K562 (cell line): ENCODE results near the gene NUB1. TPM values are rescaled to one million over a fixed set of nuclear protein-coding genes. Genes with fewer than 3 reads are reported as not detected.
A peak's percentile ranks its signal among the peaks of the same experiment; 100 is the strongest.

ENCODE experiments used
- ATAC-seq: fragments of 200-7000 bp; cut with Tn5 transposase; 3 replicates; pipeline ENCODE4 v1.9.1; 2020; ENCODE audit warnings: moderate library complexity
- BruUV-seq: library from RNA; stranded (reverse); fragments of 400-500 nt; replicated peaks from 2 replicates; lab custom pipeline; 2021; lab: Mats Ljungman, UMichigan
- CTCF ChIA-PET: fragments of 300-600 bp; formaldehyde crosslinking; extraction: SDS; loops from one replicate; lab custom pipeline; 2021; ENCODE audit warnings: low intra/inter-chr PET ratio; lab: Yijun Ruan, JAX
- POLR2A ChIA-PET: fragments of 300-600, 350-650 bp; sonication (Branson Sonifier 250); formaldehyde crosslinking; extraction: SDS; loops from one replicate; lab custom pipeline; 2021; ENCODE audit warnings: antibody characterized with exemption, inconsistent platforms; lab: Yijun Ruan, JAX
- DNase-seq, 4 experiments: peaks; one replicate each; pipeline versions ENCODE4 v3.0.0 to v3.0.0-alpha.2; 2011 to 2018; ENCODE audit warnings: low spot score in 3 of 4, mixed read lengths in 3 of 4; ENCODE audit errors: extremely low read depth in 1 of 4
- FAIRE-seq: peaks from 2 replicates; lab custom pipeline; 2011; peaks lifted over from hg19 to GRCh38; lab: Jason Lieb, UNC
- H2AFZ ChIP-seq: 2 replicates; pipeline ENCODE4 v1.6.0; 2011; ENCODE audit warnings: low read depth, low read length, control low read depth, inconsistent platforms
- H3K27ac ChIP-seq: fragments of 200-600 bp; 3 replicates; pipeline ENCODE4 v1.8.0; 2011; ENCODE audit warnings: low read depth, mild to moderate bottlenecking, control low read depth, inconsistent platforms, low read length, moderate library complexity, mixed read lengths; ENCODE audit errors: extremely low read depth
- H3K27me3 ChIP-seq, 2 experiments: fragments of 300-600 bp in 1 of 2; 2 replicates in 1 of 2; 3 replicates in 1 of 2; pipeline versions ENCODE4 v1.6.0 to v1.8.0; 2011; ENCODE audit warnings: inconsistent platforms in 2 of 2, low read length in 2 of 2, mild to moderate bottlenecking in 1 of 2, mixed read lengths in 1 of 2, moderate library complexity in 1 of 2; ENCODE audit not compliant: control insufficient read depth in 2 of 2, insufficient read depth in 2 of 2
- H3K36me3 ChIP-seq: fragments of 300-600 bp; 3 replicates; pipeline ENCODE4 v1.8.0; 2011; ENCODE audit warnings: mild to moderate bottlenecking, low read length, inconsistent platforms; ENCODE audit not compliant: control insufficient read depth, insufficient read depth
- H3K4me1 ChIP-seq, 2 experiments: fragments of 200-600 bp in 1 of 2; replicated peaks in 1 of 2; 2 replicates in 1 of 2; 3 replicates in 1 of 2; pipeline versions ENCODE4 v1.5.1 to v1.8.0; 2011; ENCODE audit warnings: inconsistent platforms in 2 of 2, low read length in 2 of 2, mild to moderate bottlenecking in 1 of 2, mixed read lengths in 1 of 2, moderate library complexity in 1 of 2; ENCODE audit not compliant: control insufficient read depth in 2 of 2, insufficient read depth in 2 of 2
- H3K4me2 ChIP-seq: 2 replicates; pipeline ENCODE4 v1.6.1; 2011; ENCODE audit warnings: low read length, control low read depth, inconsistent platforms, mixed read lengths; ENCODE audit not compliant: insufficient read depth
- H3K4me3 ChIP-seq: fragments of 200-600 bp; sonication (generic), shearing (Covaris generic); 2 replicates; pipeline ENCODE4 v1.5.1; 2016; ENCODE audit warnings: control low read depth, inconsistent platforms
- H3K79me2 ChIP-seq: fragments of 200-600 bp; 3 replicates; pipeline ENCODE4 v1.8.0; 2011; ENCODE audit warnings: low read length, inconsistent platforms; ENCODE audit not compliant: control insufficient read depth, insufficient read depth
- H3K9ac ChIP-seq, 2 experiments: 2 replicates each; pipeline versions ENCODE4 v1.6.0 to v1.6.1; 2011; ENCODE audit warnings: low read depth in 2 of 2, low read length in 2 of 2, control low read depth in 1 of 2, inconsistent platforms in 1 of 2, mild to moderate bottlenecking in 1 of 2, mixed read lengths in 1 of 2; ENCODE audit not compliant: insufficient read depth in 1 of 2
- H3K9me1 ChIP-seq: one replicate; pipeline ENCODE4 v1.6.0; 2011; ENCODE audit warnings: inconsistent platforms, mild to moderate bottlenecking, low read length, moderate library complexity; ENCODE audit not compliant: control insufficient read depth, insufficient read depth
- H3K9me3 ChIP-seq: replicated peaks from 2 replicates; pipeline ENCODE4 v1.5.1; 2011; ENCODE audit warnings: low read depth, low read length, inconsistent platforms; ENCODE audit not compliant: control insufficient read depth, insufficient read depth
- H4K20me1 ChIP-seq: replicated peaks from 2 replicates; pipeline ENCODE4 v1.6.1; 2011; ENCODE audit warnings: low read length, inconsistent platforms, mixed read lengths; ENCODE audit not compliant: control insufficient read depth, insufficient read depth
- ATF7 ChIP-seq: fragments of 450-650 bp; IDR thresholded peaks from 2 replicates; pipeline ENCODE4 v1.7.1; 2014; ENCODE audit warnings: mild to moderate bottlenecking, moderate library complexity
- ETS1 ChIP-seq: conservative IDR thresholded peaks from 2 replicates; pipeline ENCODE4 v1.6.1; 2011; ENCODE audit warnings: low read depth, mild to moderate bottlenecking, low read length; ENCODE audit not compliant: control insufficient read depth
- HMGN3 ChIP-seq: IDR thresholded peaks from 2 replicates; pipeline ENCODE4 v1.6.1; 2011; ENCODE audit warnings: borderline replicate concordance, low read depth, mild to moderate bottlenecking, mixed read lengths, low read length; ENCODE audit not compliant: insufficient read length; ENCODE audit errors: extremely low read depth
- KAT2B ChIP-seq: IDR thresholded peaks from one replicate; pipeline ENCODE4 v1.6.1; 2012; ENCODE audit warnings: low read depth, mild to moderate bottlenecking, control low read depth, inconsistent platforms, low read length, moderate library complexity
- MITF ChIP-seq: IDR thresholded peaks from 2 replicates; pipeline ENCODE4 v1.6.1; 2014; ENCODE audit warnings: antibody characterized with exemption
- POLR2G ChIP-seq: fragments of 200-400 bp; formaldehyde crosslinking; IDR thresholded peaks from 2 replicates; pipeline ENCODE4 v1.6.1; 2017; ENCODE audit warnings: low read depth, mild to moderate bottlenecking, antibody characterized with exemption, low read length, moderate library complexity
- PPARD ChIP-seq: fragments of 250-450 bp; sonication (Bioruptor Pico); IDR thresholded peaks from 2 replicates; pipeline ENCODE4 v1.8.0; 2022; ENCODE audit warnings: inconsistent platforms, mild to moderate bottlenecking, moderate library complexity
- SPI1 ChIP-seq: IDR thresholded peaks from 2 replicates; pipeline ENCODE4 v1.6.1; 2011; ENCODE audit warnings: low read depth, low read length, control low read depth, borderline replicate concordance
- USF2 ChIP-seq: sonication (generic); formaldehyde crosslinking; IDR thresholded peaks from 2 replicates; pipeline ENCODE4 v1.5.0; 2020; ENCODE audit warnings: missing genetic modification reagents
- ZNF668 ChIP-seq: fragments of 250-450 bp; sonication (Bioruptor Pico); IDR thresholded peaks from 2 replicates; pipeline ENCODE4 v1.8.0; 2022; ENCODE audit warnings: mild to moderate bottlenecking, inconsistent platforms
- WGBS: fragments of 100-300 bp; shearing (Covaris generic); methylation state at CpG from one replicate; pipeline ENCODE4 v1.1.6; 2016; ENCODE audit warnings: low coverage, mixed read lengths; ENCODE audit not compliant: insufficient coverage; ENCODE audit errors: missing lambda C conversion rate; 5-methylcytosine and 5-hydroxymethylcytosine counted together
- in situ Hi-C: fragments of 300-500 bp; cut with MboI; formaldehyde crosslinking; loops from 4 replicates; pipeline ENCODE4 v1.15.0; 2018; ENCODE audit warnings: inconsistent platforms, mixed read lengths
- intact Hi-C: fragments of 100-400 bp; cut with micrococcal nuclease; formaldehyde crosslinking; loops from 2 replicates; pipeline ENCODE4 v1.14.2; 2022
- polyA plus RNA-seq, 8 experiments: library from polyadenylated mRNA; depleted of rRNA in 4 of 8; stranded (reverse) in 5 of 8; unstranded in 3 of 8; fragments of >200 nt; fragmentation: Nextera tagmentation in 2 of 8; fragmentation: Illumina TruSeq in 1 of 8; extraction: Ambion mirVana in 2 of 8; extraction: Trizol in 1 of 8; gene quantifications; 2 replicates each; pipeline versions ENCODE4 v1.2.1 to v1.2.3, GENCODE V29; 2011 to 2014; ENCODE audit warnings: inconsistent platforms in 1 of 8, missing spikeins in 1 of 8
- total RNA-seq, 7 experiments: library from RNA; depleted of rRNA in 6 of 7; stranded (reverse); fragments of >200 nt in 6 of 7; fragmentation: Illumina TruSeq in 2 of 7; extraction: Trizol in 2 of 7; gene quantifications; 2 replicates each; pipeline versions ENCODE4 v1.2.1 to v1.2.3, GENCODE V29; 2011 to 2021; ENCODE audit warnings: low replicate concordance in 1 of 7

NUB1 gene
- total and polyA plus RNA-seq, 9 of the 15 experiments (the other 6 are each of a cell fraction or from before 2014, with no cell fraction given) = 43.2 to 159 (median 85.2) TPM

- DNase-seq (no peak), FAIRE-seq (no peak), ATAC-seq (no peak)
- Histone ChIP-seq H3K27ac (no peak overlapping the region), H3K79me2 (no peaks in the 10 kb centered on the region), H3K9me3 (no peaks in the 10 kb centered on the region), H3K4me2 (no peak overlapping the region), H2AFZ (no peak overlapping the region), H4K20me1 (0 out of 2 replicates have a peak, but pooled peaks cover 5% of the 10 kb centered on the region), H3K4me3 (no peak overlapping the region), H3K36me3 (peaks cover 18% of the 10 kb centered on the region; the same call in 1 of the 3 replicates), H3K9ac (no peak overlapping the region), H3K27me3 (peaks cover 8 to 41% of the 10 kb centered on the region in 2 experiments; a peak in 3 of 5 replicates), H3K4me1 (peaks cover 0 to 59% of the 10 kb centered on the region in 2 experiments; a peak in 3 of 5 replicates), H3K9me1 (no peaks in the 10 kb centered on the region)
- ChIA-PET POLR2A (interaction anchor here (1.3 kb wide), 1 partner anchor 13 kb away, joined by 3 read pairs; no protein-coding TSS in a partner anchor), CTCF (interaction anchor here (0.6 kb wide), 1 partner anchor 13 kb away, joined by 3 read pairs; no protein-coding TSS in a partner anchor)
- no peak for TF ChIP-seq KAT2B
- peak; percentile 37; the same call in 1 of the 2 replicates for TF ChIP-seq SPI1
- no peak for TF ChIP-seq ATF7
- in situ Hi-C loops (no loop called here), intact Hi-C loops (no loop called here)
- whole genome bisulfite sequencing = 50% methylated on average over 7 of the region's 7 CpGs
- BruUV-seq = no TSS peak
These were observed 39.4 kb downstream of the NUB1 start for GRCh38 chr7:151381098-151381347.

- H4K20me1 ChIP-seq = 0 out of 2 replicates have a peak, but pooled peaks cover 5% of the 10 kb centered on the region
- H3K27me3 ChIP-seq = peaks cover 11 to 46% of the 10 kb centered on the region in 2 experiments; a peak in 3 of 5 replicates
- no peak overlapping the region for H3K4me2 ChIP-seq
- no peak for DNase-seq
- H3K27ac ChIP-seq = no peak overlapping the region
- peaks cover 0 to 58% of the 10 kb centered on the region in 2 experiments; a peak in 3 of 5 replicates for H3K4me1 ChIP-seq
- no peak overlapping the region for H3K9ac ChIP-seq
- H3K79me2 ChIP-seq = no peaks in the 10 kb centered on the region
- in situ Hi-C loops (no loop called here), intact Hi-C loops (no loop called here)
- no peak overlapping the region for H3K4me3 ChIP-seq
- peaks cover 13% of the 10 kb centered on the region; the same call in 1 of the 3 replicates for H3K36me3 ChIP-seq
- FAIRE-seq = no peak
- BruUV-seq = no TSS peak
- no peaks in the 10 kb centered on the region for H3K9me1 ChIP-seq
- WGBS = 66% methylated on average over 67 of the region's 83 CpGs
- H3K9me3 ChIP-seq = no peaks in the 10 kb centered on the region
- no peak overlapping the region for H2AFZ ChIP-seq
- ChIA-PET POLR2A (interaction anchor here (1.3 kb wide), 1 partner anchor 14 kb away, joined by 3 read pairs; no protein-coding TSS in a partner anchor), CTCF (interaction anchor here (0.6 kb wide), 1 partner anchor 13 kb away, joined by 3 read pairs; no protein-coding TSS in a partner anchor)
- ATAC-seq = no peak
- TF ChIP-seq MITF = no peak
- TF ChIP-seq HMGN3 = peak; percentile 12
- TF ChIP-seq ZNF668 (CRISPR knock-in tag) = no peak
- no peak for TF ChIP-seq ETS1
- no peak for TF ChIP-seq USF2
- TF ChIP-seq POLR2G = 0 out of 2 replicates have a peak, but pooled peaks have one; percentile 37
- TF ChIP-seq PPARD (CRISPR knock-in tag) = no peak
These were observed 39.9 kb downstream of the NUB1 start for GRCh38 chr7:151381348-151382078.
